ENCODE results near the gene CNTNAP2. TPM values are rescaled to one million over a fixed set of nuclear protein-coding genes. Genes with fewer than 3 reads are reported as not detected.

The CNTNAP2 gene
- total RNA-seq, 2 experiments from 2014 or later, result not detected

- CTCF ChIA-PET, result no interaction called here
Observed at GRCh38 chr7:147833970-147834369, 1717.4 kb downstream of the CNTNAP2 start.

DNA sequence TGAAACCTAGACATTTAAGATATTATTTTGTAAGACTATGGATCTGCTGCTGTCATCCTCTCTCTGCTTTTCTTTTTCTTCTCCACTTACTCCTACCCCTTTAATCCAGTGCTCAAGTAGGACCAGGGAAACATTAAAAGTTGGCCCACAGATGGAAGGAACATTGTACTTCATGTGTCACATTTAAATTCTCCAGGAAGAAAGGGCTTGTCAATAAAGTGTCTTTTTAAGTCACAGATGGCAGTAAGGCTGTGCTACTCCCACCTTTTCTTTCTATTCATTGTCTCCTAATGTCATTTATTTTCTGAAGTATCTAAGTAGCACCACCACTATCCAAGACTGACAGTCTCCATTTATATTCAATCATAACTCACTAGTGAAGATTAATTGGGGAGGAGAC, 1736.2 kb downstream of the CNTNAP2 start:
- H3K36me3 Mint-ChIP-seq, result no peaks in the 10 kb centered on the region
- intact Hi-C loops (cut with micrococcal nuclease), result no loop called here
- ChIA-PET POLR2A (no interaction called here), CTCF (no interaction called here)
- no peaks in the 10 kb centered on the region for H3K27me3 Mint-ChIP-seq
- no peak overlapping the region for H3K27ac Mint-ChIP-seq
- H3K4me3 Mint-ChIP-seq, result no peak overlapping the region
- H3K4me1 Mint-ChIP-seq (ENCODE audit: low read depth), result no peaks in the 10 kb centered on the region
- H3K9me3 Mint-ChIP-seq, result no peaks in the 10 kb centered on the region
- DNase-seq, result no peak

More at GRCh38 chr7:147833970-147834369, 1717.4 kb downstream of the CNTNAP2 start:
- Mint-ChIP-seq H3K27me3 (no peaks in the 10 kb centered on the region), H3K36me3 (no peaks in the 10 kb centered on the region), H3K4me1 (ENCODE audit: low read depth) (no peaks in the 10 kb centered on the region), H3K9me3 (peaks cover 22% of the 10 kb centered on the region), H3K4me3 (no peak overlapping the region), H3K27ac (no peak overlapping the region)
- POLR2A ChIA-PET, result no interaction called here
- intact Hi-C loops (cut with micrococcal nuclease), result no loop called here
- DNase-seq, result no peak

- intact Hi-C loops (cut with micrococcal nuclease), result no loop called here
- Mint-ChIP-seq H3K27me3 (no peaks in the 10 kb centered on the region), H3K4me3 (no peak overlapping the region), H3K27ac (no peak overlapping the region), H3K9me3 (peaks cover 5% of the 10 kb centered on the region), H3K4me1 (ENCODE audit: low read depth) (no peaks in the 10 kb centered on the region), H3K36me3 (no peaks in the 10 kb centered on the region)
- POLR2A ChIA-PET, result no interaction called here
- CTCF ChIA-PET, result no interaction called here
- no peak for DNase-seq
Observed at GRCh38 chr7:147857152-147858140, 1740.8 kb downstream of the CNTNAP2 start.

- intact Hi-C loops (cut with micrococcal nuclease), result no loop called here
- H3K4me3 Mint-ChIP-seq, result no peak overlapping the region
- H3K4me1 Mint-ChIP-seq (ENCODE audit: low read depth), result no peaks in the 10 kb centered on the region
- H3K36me3 Mint-ChIP-seq, result no peaks in the 10 kb centered on the region
- peaks cover 9% of the 10 kb centered on the region for H3K9me3 Mint-ChIP-seq
- ChIA-PET CTCF (no interaction called here), POLR2A (no interaction called here)
- H3K27ac Mint-ChIP-seq, result no peak overlapping the region
- H3K27me3 Mint-ChIP-seq, result no peaks in the 10 kb centered on the region
- DNase-seq, result no peak
Observed at GRCh38 chr7:147858421-147858820, 1741.8 kb downstream of the CNTNAP2 start.

DNA sequence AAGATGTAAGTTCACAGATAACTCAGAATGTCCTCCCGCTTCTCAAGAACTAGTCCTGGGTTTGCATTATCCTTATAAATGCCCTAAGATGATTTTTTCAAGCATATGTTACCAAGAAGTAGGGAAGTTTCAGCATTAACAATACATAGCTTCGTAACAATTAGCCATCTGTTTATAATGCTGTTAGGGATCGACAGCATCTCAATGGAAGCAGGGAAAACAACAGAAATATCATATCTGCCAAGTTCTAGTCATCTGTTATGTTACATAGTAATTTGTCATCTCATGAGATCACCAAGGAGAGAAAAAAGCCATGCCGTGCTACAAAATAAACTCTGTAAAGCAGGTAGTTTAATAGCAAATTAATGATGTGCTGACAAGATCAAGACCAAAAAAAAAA, 1742.4 kb downstream of the CNTNAP2 start:
- intact Hi-C loops (cut with micrococcal nuclease), result no loop called here
- ChIA-PET POLR2A (no interaction called here), CTCF (no interaction called here)

DNA sequence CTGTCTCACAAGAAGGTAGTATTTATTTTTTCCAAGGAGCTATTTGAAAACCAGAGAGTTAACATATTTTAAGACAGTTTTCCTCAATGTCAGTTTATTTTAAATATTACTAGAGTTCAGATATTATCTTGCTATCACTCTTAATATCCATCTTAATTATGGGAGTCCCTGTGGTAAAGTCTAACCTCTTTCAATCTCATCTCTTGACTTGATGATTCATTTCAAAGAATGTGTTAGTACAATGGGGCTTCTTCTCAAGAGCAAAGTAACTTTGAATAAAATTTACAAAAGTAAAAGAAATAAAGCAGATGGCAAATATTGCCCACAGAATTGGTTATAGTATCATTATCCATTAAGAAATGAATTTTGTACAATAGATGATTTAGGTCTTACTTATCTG, 1742.9 kb downstream of the CNTNAP2 start:
- CTCF ChIA-PET, result no interaction called here

More for the DNA sequence above, 1742.4 kb downstream of the CNTNAP2 start:
- H3K4me3 Mint-ChIP-seq, result no peak overlapping the region
- H3K27ac Mint-ChIP-seq, result no peak overlapping the region
- no peak for DNase-seq
- H3K4me1 Mint-ChIP-seq (ENCODE audit: low read depth), result no peaks in the 10 kb centered on the region
- H3K9me3 Mint-ChIP-seq, result peaks cover 15% of the 10 kb centered on the region
- no peaks in the 10 kb centered on the region for H3K36me3 Mint-ChIP-seq
- no peaks in the 10 kb centered on the region for H3K27me3 Mint-ChIP-seq

DNA sequence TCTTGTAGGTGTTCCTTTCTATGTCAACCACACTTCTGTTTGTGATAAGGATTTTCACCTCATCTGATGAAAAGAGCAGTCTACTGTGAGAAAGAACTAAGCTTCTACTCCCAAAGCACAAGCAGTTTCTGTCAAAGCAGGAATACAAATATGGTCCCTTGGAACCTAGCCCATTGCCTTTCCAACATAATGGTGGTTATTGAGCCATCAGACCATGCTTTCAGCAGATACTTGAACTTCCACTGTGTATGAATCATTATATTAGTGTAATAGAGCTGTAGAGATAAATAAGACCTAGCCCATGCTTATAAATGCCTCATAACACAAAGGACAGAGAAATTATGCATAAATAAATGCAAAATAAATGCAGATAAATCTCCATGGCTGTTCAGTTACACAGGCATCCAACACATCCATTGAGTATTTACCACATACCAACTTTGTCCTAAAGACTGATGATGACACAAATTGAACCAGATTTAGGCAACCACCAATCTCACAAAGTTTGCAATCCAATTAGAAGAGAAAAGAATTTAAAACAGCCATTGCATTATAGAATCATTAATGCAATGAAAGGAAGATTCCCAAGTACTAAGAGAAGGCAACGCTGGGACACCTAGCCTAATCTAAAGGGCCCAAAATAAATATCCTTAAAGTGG, 1744.6 kb downstream of the CNTNAP2 start:
- Mint-ChIP-seq H3K27ac (no peak overlapping the region), H3K4me3 (no peak overlapping the region), H3K27me3 (no peaks in the 10 kb centered on the region), H3K36me3 (no peaks in the 10 kb centered on the region), H3K9me3 (peaks cover 26% of the 10 kb centered on the region), H3K4me1 (ENCODE audit: low read depth) (no peaks in the 10 kb centered on the region)
- intact Hi-C loops (cut with micrococcal nuclease), result no loop called here
- POLR2A ChIA-PET, result no interaction called here
- no peak for DNase-seq
- CTCF ChIA-PET, result no interaction called here

More for the DNA sequence above, 1742.9 kb downstream of the CNTNAP2 start:
- intact Hi-C loops (cut with micrococcal nuclease), result no loop called here
- Mint-ChIP-seq H3K36me3 (no peaks in the 10 kb centered on the region), H3K4me1 (ENCODE audit: low read depth) (no peaks in the 10 kb centered on the region), H3K27ac (no peak overlapping the region), H3K4me3 (no peak overlapping the region), H3K9me3 (peaks cover 19% of the 10 kb centered on the region), H3K27me3 (no peaks in the 10 kb centered on the region)
- POLR2A ChIA-PET, result no interaction called here
- no peak for DNase-seq

DNA sequence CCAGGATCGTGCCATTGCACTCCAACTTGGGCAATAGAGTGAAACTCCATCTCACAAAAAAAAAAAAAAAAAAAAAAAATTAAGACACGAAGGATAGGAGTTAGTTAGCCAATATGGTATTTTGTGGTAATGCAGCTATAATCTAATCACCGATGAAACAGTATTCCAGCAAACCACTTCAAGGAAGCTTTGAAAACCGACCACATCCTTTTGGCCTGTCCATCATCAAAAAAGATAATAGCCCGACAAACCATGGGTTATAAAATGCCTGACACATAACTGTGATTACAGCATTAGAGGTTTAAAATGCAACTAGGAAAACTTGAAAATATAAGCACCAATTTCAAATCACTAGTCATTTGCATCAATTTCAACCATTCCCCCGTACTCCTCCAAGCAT, 1745.3 kb downstream of the CNTNAP2 start:
- no peak for DNase-seq
- POLR2A ChIA-PET, result no interaction called here
- Mint-ChIP-seq H3K4me1 (ENCODE audit: low read depth) (no peaks in the 10 kb centered on the region), H3K27ac (no peak overlapping the region), H3K9me3 (peaks cover 32% of the 10 kb centered on the region), H3K27me3 (no peaks in the 10 kb centered on the region), H3K4me3 (no peak overlapping the region), H3K36me3 (no peaks in the 10 kb centered on the region)
- CTCF ChIA-PET, result no interaction called here
- intact Hi-C loops (cut with micrococcal nuclease), result no loop called here

- ChIA-PET CTCF (no interaction called here), POLR2A (no interaction called here)
- intact Hi-C loops (cut with micrococcal nuclease), result no loop called here
Observed at GRCh38 chr7:147869456-147869855, 1752.9 kb downstream of the CNTNAP2 start.

DNA sequence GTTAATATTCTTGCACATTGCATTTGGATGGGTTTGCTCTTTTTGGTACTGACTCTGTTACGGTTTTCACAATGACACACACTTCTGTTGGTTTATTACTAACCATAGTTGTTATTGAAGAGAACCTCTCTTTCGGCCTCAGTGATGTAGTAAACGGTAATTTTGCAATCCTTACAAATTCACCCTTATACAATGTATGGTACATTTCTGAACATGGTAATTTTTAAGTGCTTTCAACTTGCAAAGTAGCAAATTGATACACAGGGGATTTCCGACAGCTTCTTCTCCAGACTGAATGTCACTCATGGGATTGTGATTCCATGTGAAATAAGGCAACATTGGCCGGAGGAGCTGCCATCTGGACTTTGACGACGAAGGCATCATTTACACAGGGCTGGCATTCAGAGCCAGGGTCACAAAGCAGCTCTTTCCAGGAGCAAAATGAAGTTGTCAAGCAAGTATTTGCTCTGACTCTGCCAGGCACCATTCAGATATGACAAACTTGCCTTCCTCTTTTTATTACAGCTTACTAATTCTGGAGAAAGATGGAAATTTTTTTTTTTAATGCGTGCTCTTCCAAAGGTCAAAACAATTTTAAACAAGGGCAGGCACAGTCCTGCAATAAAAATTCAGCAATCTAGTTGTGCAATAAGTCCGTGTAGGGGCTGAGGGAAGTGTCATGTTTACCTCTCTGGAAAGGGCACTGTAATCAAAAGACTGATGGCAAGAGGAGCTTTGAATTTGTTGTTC, 1762.5 kb downstream of the CNTNAP2 start:
- no peak for DNase-seq
- H3K4me3 Mint-ChIP-seq, result no peak overlapping the region
- no peak overlapping the region for H3K27ac Mint-ChIP-seq
- POLR2A ChIA-PET, result no interaction called here
- no peaks in the 10 kb centered on the region for H3K36me3 Mint-ChIP-seq
- CTCF ChIA-PET, result no interaction called here
- no peaks in the 10 kb centered on the region for H3K9me3 Mint-ChIP-seq
- H3K4me1 Mint-ChIP-seq (ENCODE audit: low read depth), result no peaks in the 10 kb centered on the region
- no peaks in the 10 kb centered on the region for H3K27me3 Mint-ChIP-seq
- intact Hi-C loops (cut with micrococcal nuclease), result no loop called here

More at GRCh38 chr7:147869456-147869855, 1752.9 kb downstream of the CNTNAP2 start:
- Mint-ChIP-seq H3K4me1 (ENCODE audit: low read depth) (no peaks in the 10 kb centered on the region), H3K4me3 (no peak overlapping the region), H3K27ac (no peak overlapping the region), H3K9me3 (peaks cover 19% of the 10 kb centered on the region), H3K27me3 (no peaks in the 10 kb centered on the region), H3K36me3 (no peaks in the 10 kb centered on the region)
- DNase-seq, result no peak

- H3K36me3 Mint-ChIP-seq, result no peaks in the 10 kb centered on the region
- H3K27ac Mint-ChIP-seq, result no peak overlapping the region
- no peaks in the 10 kb centered on the region for H3K9me3 Mint-ChIP-seq
- no peaks in the 10 kb centered on the region for H3K4me1 Mint-ChIP-seq (ENCODE audit: low read depth)
- no peak for DNase-seq
- no peak overlapping the region for H3K4me3 Mint-ChIP-seq
- intact Hi-C loops (cut with micrococcal nuclease), result no loop called here
- CTCF ChIA-PET, result no interaction called here
- POLR2A ChIA-PET, result no interaction called here
- H3K27me3 Mint-ChIP-seq, result no peaks in the 10 kb centered on the region
Observed at GRCh38 chr7:147885869-147886268, 1769.3 kb downstream of the CNTNAP2 start.

GRCh38 chr7:147894271-147894670, 1777.7 kb downstream of the CNTNAP2 start:
- Mint-ChIP-seq H3K27ac (no peak overlapping the region), H3K4me3 (no peak overlapping the region), H3K9me3 (no peaks in the 10 kb centered on the region), H3K4me1 (ENCODE audit: low read depth) (no peaks in the 10 kb centered on the region), H3K27me3 (no peaks in the 10 kb centered on the region), H3K36me3 (no peaks in the 10 kb centered on the region)
- ChIA-PET POLR2A (no interaction called here), CTCF (no interaction called here)
- intact Hi-C loops (cut with micrococcal nuclease), result no loop called here
- no peak for DNase-seq
